GM10847 (cell line): ENCODE measurements around the gene PLPPR3.

Experiments used
- POLR2A ChIP-seq: IDR thresholded peaks from 2 replicates; pipeline ENCODE4 v1.6.1; 2011; ENCODE audit not compliant: insufficient read length; ENCODE audit errors: extremely low read depth

Gene PLPPR3

DNA sequence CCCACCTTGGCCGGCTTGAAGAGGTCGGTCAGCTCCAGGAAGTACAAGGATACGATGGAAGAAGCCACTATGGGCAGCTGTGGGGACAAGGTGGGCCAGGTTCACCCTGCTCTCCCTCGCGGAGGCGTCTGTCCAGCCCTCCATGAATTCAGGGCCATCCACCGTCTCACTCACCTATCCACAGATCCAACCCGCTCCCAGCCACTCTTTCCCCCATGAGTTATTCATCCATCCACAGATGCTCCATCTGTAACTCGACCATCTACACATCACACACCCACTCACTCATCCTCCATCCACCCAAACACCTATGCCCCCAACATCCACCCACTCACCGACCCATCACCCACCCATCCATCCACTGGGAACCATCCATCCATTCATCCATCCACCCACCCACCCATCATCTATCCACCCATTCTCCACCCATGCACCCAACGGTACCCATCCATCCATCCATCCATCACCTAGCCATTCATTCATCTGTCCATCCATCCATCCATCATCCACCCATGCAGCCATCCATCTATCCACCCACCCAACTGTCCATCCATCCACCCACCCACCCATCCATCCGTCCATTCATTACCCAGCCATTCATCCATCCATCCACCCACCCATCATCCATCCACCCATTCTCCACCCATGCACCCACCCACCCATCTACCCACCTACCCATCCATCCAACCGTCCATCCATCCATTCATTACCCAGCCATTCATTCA, 5.8 kb downstream of the PLPPR3 start:
- no peak for TF ChIP-seq POLR2A

DNA sequence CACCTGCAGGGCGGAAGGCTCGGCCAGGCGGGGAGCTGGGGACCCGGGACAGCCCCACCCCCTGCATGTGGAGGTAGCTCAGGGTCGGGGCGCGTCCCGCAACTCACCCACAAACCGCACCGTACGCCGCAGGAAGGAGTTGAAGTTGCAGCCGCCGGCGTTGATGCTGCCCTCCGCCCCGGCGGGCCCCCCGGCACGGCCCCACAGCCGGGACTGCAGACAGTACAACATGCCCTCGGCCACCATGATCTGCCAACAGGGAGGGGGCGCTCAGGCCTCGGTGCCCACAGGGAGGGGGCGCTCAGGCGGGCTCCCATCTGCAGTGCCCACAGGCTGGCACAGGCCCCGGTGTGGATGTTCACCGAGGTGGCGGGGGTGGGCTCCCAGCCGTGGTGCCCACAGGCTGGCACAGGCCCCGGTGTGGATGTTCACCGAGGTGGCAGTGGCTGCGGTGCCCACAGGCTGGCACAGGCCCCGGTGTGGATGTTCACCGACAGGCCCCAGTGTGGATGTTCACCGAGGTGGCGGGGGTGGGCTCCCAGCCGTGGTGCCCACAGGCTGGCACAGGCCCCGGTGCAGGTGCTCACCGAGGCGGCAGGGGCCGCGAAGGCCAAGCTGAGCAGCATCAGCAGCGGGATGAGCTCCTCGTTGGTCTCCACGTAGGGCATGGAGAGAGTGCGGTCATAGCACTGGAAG, 6.5 kb downstream of the PLPPR3 start:
- no peak for TF ChIP-seq POLR2A

DNA sequence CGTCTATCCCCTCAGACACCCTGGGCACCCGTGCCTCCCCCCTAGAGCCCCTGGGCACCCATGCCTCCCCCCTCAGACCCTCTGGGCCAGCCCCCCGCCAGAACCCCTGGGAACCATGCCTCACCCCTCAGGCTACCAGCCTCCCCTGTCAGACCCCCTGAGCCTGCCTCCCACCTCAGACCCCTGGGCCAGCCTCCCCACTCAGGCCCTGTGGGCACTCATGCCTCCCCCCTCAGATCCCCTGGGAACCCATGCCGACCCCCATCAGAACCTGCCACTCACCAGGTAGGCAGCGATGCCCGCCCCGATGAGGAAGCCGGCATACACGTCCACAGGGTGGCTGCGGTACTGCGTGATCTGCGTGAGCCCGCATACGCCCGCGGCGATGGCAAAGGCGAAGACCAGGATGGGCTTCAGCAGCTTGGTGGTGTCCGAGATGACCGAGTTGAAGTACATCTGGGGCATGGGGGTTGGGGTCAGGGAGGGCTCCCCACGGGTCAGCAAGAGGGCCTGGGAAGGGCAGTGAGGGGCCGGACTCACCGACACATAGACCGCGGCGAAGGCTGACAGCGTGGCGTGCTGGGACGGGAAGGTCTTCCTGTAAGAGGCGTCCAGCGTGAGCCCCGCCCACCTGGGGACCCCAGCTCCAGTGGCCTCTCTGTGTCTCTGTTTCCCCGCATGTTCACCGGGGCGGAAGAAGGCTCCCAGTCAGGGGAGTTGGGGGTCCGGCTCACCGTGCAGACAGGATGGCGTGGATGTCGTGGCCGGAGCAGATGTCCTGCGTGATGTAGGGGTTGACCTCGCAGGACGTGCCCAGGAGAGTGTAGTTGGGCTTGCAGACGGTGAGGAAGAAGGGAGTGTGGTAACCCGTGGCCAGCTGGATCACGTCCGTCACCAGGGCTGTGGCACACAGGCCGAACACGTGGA, 7.3 kb downstream of the PLPPR3 start:
- TF ChIP-seq POLR2A = no peak

DNA sequence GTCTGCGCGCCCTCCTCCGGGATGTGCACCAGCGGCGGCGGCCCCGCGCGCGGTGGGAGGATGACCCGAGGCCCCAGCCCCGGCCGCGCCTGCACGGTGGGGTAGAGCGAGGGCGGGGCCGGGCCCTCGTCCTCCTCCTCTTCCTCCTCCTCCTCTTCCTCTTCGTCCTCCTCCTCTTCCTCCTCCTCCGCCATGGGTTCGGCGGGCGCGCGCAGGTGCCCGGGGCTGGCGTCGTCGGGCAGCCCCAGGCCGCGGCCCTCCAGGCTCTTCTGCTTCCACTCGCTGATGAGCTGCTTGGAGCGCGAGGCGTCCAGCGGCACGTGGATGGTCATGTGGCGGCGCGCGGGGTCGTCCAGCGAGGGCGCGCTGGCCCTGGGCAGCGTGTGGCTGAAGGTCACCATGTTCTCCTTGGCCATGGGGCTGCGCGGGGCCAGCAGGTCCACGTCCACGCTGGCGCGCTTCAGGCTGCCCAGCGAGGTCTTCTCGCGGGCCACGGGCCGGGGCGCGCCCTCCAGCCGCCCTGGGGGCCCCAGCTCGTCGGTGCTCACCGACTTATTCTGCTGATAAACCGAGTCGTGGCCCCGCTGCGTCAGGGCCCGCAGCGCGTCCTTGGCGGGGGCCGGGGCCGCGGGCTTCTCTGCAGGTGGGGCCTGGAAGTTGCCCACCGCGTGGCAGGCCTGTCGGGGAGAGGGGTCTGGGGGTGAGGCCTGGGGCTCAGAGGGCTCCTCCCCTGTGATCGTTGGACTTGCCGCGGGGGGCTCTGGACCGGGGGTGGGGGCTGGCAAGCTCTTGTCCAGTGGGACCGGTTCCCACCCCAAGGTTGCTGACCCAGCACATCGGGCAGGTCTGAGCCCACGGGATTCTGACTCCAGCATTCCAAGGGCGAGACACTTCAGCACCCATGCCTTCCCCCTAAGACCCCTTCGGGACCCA, 8.3 kb downstream of the PLPPR3 start:
- TF ChIP-seq POLR2A = peak; percentile 15

DNA sequence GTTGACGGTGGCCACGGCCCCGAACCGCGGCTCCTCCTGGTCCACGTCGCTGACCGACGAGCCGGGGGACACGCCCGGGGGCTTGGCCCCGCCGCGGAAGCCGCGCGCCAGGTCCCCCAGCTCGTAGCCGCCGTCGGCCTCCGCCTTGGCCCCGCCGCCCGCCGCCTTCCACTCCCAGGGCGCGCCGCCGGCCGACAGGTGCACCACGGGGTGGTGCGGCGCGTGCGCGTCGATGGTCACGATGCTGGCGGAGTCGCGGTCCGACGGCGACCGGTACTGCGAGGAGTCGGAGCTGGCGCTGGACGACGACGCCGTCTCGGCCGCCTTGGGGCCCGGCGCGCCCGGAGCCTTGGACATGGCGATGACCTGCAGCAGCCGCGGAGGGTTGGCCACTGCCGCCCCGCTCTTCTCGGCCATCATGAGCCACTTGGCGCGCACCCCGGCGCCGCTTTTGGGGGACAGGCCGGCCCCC, 9.0 kb downstream of the PLPPR3 start:
- no peak for TF ChIP-seq POLR2A

DNA sequence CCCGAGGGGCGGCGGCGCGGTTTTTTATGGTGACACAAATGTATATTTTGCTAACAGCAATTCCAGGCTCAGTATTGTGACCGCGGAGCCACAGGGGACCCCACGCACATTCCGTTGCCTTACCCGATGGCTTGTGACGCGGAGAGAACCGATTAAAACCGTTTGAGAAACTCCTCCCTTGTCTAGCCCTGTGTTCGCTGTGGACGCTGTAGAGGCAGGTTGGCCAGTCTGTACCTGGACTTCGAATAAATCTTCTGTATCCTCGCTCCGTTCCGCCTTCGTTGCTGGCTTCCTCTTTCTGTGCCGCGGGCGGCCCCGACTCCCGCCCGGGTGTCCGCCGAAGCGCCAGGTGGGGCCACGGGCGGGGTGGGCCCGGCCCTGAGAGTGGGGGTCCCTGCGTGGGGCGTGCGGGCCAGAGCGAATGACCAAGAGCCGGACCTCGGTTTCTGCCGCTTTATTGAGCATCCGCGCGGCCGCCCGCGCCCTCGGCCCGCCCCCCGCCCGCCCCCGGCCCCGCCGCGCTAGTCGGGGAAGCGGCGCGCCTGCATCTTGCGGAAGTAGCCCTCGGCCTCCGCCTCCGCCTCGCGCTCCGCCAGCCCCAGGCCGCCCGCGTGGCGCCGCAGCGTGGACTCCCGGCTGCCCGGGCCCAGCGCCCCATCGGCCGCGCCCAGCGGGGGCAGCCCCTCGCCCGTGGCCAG, 9.6 kb downstream of the PLPPR3 start:
- TF ChIP-seq POLR2A = no peak

DNA sequence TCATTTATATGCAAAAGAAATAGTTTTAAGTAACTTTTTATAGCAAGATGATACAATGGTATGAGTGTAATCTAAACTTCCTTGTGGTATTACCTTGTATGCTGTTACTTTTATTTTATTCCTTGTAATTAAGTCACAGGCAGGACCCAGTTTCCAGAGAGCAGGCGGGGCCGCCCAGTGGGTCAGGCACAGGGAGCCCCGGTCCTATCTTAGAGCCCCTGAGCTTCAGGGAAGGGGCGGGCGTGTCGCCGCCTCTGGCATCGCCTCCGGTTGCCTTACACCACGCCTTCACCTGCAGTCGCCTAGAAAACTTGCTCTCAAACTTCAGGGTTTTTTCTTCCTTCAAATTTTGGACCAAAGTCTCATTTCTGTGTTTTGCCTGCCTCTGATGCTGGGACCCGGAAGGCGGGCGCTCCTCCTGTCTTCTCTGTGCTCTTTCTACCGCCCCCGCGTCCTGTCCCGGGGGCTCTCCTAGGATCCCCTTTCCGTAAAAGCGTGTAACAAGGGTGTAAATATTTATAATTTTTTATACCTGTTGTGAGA, 10.2 kb downstream of the PLPPR3 start:
- no peak for TF ChIP-seq POLR2A

DNA sequence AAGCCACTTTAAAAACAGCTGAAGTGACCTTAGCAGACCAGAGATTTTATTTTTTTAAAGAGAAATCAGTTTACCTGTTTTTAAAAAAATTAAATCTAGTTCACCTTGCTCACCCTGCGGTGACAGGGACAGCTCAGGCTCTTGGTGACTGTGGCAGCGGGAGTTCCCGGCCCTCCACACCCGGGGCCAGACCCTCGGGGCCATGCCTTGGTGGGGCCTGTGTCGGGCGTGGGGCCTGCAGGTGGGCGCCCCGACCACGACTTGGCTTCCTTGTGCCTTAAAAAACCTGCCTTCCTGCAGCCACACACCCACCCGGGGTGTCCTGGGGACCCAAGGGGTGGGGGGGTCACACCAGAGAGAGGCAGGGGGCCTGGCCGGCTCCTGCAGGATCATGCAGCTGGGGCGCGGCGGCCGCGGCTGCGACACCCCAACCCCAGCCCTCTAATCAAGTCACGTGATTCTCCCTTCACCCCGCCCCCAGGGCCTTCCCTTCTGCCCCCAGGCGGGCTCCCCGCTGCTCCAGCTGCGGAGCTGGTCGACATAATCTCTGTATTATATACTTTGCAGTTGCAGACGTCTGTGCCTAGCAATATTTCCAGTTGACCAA, 10.8 kb downstream of the PLPPR3 start:
- no peak for TF ChIP-seq POLR2A

DNA sequence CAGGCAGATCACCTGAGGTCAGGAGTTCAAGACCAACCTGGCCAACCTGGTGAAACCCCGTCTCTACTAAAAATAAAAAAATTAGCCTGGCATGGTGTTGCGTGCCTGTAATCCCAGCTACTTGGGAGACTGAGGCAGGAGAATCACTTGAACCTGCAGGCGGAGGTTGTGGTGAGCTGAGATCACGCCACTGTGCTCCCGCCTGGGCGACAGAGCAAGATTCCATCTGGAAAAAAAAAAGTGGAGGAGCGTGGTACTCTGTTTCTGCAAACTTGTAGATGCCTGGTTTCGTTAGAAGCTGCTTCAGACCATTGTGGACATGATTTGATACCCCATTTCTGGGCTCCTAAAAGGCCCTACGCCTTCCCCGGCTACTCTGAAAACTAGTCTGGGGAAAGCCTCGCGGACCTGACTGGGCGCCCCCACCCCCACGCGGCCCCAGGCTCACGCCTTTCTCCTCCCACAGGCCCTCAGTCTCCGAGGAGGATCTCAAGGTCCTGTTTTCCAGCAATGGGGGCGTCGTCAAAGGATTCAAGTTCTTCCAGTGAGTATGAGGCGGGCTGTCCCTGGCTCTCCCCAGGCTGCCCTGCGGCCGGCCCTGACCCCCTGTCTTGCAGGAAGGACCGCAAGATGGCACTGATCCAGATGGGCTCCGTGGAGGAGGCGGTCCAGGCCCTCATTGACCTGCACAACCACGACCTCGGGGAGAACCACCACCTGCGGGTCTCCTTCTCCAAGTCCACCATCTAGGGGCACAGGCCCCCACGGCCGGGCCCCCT, 11.5 kb downstream of the PLPPR3 start:
- TF ChIP-seq POLR2A = no peak

DNA sequence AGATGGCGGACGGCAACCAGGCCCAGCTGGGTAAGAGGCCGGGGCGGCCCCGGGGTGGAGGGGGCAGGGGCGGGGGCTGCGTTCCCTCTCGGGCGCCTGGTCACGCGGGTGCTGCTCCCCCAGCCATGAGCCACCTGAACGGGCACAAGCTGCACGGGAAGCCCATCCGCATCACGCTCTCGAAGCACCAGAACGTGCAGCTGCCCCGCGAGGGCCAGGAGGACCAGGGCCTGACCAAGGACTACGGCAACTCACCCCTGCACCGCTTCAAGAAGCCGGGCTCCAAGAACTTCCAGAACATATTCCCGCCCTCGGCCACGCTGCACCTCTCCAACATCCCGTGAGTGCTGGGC, 13.4 kb downstream of the PLPPR3 start:
- no peak for TF ChIP-seq POLR2A

DNA sequence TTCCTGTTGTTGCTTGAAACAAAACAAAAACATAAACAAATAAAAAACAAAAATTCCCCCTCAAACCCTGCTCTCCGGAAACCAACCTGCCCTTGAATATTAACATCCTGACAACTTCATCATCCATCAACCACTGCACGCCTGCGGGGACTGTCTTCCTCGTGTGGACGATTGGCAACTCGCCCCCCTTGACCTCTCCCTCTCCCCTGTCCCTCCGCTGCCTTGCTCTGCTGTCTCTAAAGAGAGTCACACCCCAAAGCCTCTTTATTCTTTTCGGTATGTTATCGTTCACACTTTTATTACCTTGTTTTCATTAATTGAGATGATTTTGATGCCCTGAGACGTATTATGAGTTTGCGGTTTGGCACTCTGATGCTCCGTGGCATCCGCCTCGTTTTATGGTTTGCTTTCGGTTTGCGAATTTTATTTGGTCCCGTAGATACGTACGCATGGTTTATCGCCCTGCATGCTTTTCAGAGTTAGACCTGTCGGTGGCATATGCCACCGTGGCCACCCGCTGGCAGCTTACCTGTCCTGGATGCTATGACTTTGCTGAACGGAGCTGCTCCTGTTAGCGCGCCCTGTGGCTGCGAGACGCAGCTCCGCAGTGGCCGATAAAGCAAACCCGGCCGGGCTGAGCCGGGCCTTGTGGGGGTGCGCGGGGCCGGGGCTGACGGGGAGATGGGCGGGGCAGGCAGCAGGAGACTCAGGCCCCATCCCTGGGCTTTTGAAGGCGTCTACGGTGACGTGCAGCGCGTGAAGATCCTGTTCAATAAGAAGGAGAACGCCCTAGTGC, 13.9 kb downstream of the PLPPR3 start:
- TF ChIP-seq POLR2A = no peak

DNA sequence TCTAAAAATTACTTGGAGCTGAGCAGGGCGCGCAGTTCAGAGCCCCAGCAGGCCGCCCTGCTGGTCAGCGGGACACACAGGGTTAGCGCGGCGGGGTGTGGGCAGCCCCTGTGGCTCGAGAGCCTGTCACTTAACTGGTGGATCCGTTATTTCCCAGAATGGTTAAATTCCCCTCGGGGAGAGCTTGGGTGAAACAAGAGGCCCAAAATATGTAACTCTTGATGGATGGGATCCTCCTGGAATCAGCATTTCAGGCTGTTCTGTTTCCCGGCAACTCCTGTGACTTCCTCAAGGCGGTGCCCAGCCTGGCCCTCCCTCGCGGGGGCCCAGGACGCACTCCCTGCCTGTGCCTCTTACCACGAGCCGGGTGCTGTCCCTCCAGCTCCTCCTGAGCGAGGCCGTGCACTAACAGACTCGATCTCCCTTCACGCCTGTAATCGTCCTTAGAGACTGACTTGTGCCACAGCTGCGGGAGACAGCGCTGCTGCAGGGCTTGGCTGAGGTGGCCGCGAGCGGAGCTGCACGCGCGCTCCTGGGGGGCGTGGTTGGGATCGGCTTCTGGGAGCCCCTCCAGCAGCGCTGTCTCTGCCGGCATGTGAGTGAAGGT, 14.8 kb downstream of the PLPPR3 start:
- no peak for TF ChIP-seq POLR2A
